ENCODE measurements around the gene PRKCZ.

DNA sequence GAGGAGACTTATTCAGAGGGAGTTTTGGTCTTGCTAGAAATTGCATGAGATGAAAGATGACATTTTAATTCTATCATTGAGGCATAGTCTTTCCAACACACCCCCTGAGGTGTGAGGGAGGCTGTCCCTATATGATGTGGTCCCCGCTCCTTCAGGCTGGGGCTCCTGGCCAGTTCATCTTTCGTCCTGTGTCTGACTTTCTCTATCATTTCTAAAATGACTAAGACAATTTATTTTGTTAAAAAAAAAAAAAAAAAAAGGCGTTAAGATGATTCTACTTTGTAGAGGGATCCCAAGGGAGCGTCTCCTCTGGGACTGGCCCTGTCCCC lies 50.5 kb downstream of the PRKCZ start:
- TF ChIP-seq, protein P1, sequence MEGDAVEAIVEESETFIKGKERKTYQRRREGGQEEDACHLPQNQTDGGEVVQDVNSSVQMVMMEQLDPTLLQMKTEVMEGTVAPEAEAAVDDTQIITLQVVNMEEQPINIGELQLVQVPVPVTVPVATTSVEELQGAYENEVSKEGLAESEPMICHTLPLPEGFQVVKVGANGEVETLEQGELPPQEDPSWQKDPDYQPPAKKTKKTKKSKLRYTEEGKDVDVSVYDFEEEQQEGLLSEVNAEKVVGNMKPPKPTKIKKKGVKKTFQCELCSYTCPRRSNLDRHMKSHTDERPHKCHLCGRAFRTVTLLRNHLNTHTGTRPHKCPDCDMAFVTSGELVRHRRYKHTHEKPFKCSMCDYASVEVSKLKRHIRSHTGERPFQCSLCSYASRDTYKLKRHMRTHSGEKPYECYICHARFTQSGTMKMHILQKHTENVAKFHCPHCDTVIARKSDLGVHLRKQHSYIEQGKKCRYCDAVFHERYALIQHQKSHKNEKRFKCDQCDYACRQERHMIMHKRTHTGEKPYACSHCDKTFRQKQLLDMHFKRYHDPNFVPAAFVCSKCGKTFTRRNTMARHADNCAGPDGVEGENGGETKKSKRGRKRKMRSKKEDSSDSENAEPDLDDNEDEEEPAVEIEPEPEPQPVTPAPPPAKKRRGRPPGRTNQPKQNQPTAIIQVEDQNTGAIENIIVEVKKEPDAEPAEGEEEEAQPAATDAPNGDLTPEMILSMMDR (IDR thresholded peaks at IDR 0.05), result no peak
- no peak for TF ChIP-seq POLR2AphosphoS5 (IDR thresholded peaks at IDR 0.05; ENCODE audit: insufficient read depth in 1 of 2, low read depth in 1 of 2)
- no peak for TF ChIP-seq POLR2A (IDR thresholded peaks at IDR 0.05)

Data from vagina (tissue), 2 donors.